NCI-H1436 (cell line): ENCODE data around the gene CNTNAP5.

Experiments
- DNase-seq: peaks from one replicate; lab custom pipeline; 2025; lab: John Stamatoyannopoulos, UW

The CNTNAP5 gene

DNA sequence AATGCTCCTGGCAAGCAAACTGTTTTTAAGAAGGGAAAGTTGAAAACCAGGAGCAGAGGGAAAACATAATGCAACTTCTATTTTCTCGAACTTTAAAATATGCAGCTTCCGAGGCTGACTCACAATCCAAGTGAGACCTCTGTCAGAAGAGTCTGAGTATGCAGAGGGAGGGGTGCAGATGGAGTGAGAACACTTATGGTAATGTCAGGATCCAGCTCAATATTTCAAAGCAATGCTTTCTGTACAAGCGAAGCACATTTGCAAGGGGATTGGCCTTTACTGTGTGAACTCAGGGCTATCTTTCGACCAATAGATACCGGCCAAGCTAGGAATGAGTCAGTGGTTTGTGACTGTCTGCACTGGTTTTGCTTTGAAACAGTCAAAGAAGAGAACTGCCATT, 242.7 kb downstream of the CNTNAP5 start:
- DNase-seq, result no peak

DNA sequence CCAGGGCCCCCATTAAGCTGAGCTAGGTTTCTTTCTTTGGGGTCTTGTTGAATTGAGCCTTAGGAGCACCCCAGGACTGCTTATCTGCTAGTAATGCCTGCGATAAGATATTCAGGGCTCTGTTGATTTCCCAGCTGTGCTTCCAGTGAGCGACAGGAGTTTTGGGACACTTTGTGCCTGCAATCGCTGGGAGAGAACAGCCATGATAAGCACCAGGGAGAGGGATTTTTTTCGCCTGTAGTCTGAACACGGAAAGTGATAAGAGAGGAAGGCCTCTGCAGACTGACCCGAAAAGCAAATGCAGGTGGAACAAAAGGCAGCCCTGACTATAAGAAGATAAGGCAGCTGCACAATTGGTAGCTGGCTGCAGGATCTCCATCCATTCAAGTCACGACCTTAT, 244.3 kb downstream of the CNTNAP5 start:
- no peak for DNase-seq

DNA sequence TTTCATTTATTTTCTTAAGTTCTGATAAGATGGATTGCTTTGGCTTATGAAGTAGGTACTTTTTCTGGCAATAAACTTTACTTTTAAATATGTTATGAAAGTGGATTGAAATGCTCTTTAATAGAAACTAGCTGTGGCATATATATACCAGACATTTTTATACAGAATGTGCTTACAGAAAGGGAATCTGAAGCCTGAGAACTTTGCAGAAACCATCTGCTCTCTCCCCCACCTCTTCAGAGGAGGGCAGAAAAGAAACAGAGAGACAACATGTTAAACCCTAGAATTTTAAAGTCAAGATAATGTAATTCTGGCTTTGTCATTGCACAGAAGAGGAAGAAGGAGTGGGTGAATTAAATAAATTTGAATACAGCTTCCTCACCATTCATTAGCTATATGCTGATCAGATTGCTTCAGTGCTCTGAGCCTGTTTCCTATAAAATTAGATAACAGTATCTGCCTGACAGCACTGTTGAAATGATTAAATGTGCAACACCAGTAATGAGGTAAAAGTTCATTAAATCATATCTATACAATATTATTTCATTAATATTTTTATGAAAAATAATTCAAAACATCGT, 247.3 kb downstream of the CNTNAP5 start:
- no peak for DNase-seq

DNA sequence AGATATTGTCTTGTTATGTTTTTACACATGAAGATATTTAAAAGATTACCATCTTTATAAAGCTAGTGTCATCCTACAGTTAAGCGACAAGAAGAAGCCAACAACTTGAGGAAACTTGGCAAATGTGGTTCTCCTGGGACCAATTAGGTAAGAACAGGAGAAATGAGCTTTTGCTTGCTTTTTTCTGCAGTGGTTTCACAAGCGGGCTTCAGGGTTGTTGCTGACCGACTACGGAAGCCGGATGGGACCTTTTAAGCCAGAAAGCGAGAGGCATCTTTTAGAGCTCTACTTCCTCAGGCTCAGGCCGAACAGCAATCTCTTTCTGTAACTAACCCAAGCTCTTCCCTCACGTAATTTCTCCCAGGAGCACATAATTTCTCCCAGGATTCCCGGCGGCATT, 256.5 kb downstream of the CNTNAP5 start:
- no peak for DNase-seq

DNA sequence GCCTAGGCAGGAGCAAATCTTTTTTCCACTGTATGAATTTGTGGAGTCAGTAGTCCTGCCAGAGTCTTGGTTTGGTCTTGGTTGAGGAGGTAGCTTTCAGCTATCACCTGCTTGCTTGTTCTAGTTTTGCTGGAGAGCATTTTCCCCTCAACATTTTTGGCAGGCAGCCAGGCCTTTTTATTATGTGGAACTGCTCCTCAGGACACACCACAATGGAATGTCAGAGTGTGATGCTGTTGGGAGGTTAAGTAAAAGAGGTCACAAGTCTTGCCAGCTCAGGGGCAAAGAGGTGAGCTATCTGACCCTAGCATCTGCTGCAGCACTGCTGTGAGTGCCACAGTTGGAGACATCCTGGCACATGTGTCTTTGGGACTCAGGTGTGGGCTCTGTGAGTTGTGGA, 258.0 kb downstream of the CNTNAP5 start:
- no peak for DNase-seq

DNA sequence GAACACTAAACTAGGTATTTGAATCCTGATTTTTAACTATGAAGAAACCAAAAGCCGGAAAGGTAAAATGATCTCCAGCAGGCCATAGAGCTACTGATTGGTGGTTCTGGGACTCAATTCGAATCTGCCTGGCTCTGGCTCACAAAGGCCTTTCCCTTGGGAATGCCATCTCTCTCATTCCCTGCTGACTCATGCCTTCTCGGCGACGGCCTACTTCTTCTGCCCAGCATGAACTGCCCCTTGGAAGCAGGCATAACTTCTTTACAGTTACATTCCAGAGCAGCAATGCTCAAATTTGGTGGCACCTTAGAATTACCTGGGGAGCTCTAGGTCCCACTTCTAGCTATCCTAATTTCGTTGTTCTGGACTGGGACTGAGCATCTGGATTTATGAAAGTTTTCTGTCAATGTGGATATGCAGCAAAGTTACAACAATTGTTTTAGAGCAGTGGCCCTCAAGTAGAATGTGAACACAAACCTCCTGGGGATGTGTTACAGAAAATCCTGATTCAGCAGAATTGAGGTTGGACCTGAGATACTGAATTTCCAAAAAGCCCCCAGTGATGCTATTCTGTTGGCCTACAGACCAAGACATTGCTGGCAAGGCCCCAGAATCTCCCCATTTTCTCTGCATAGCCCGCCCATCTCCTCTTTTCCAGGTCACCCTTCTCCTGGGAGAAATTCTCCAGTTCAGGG, 261.1 kb downstream of the CNTNAP5 start:
- no peak for DNase-seq

DNA sequence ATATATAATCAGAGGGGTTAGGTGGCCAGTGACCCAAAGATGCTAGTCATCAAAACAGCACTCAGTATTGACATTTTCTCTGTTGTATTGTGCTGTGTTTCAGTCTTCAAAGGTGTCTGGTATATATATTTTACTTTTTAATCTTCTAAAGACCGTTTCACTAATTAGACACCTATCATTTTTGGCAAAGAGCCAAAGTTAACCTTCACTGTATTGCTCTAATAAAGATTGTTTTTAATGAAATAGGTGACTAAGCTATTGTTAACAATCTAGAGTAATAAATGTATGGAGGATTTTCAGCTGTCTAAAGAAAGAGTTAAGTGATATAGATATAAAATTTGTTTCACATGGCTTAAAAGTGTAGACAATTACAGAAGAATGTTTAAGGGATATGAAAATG, 264.0 kb downstream of the CNTNAP5 start:
- no peak for DNase-seq

- DNase-seq, result no peak
Measured at GRCh38 chr2:124289615-124290014, 264.5 kb downstream of the CNTNAP5 start.

GRCh38 chr2:124296470-124296869, 271.4 kb downstream of the CNTNAP5 start:
- no peak for DNase-seq

- no peak for DNase-seq
Measured at GRCh38 chr2:124301915-124302314, 276.8 kb downstream of the CNTNAP5 start.

- DNase-seq, result no peak
Measured at GRCh38 chr2:124308319-124309062, 283.4 kb downstream of the CNTNAP5 start.

DNA sequence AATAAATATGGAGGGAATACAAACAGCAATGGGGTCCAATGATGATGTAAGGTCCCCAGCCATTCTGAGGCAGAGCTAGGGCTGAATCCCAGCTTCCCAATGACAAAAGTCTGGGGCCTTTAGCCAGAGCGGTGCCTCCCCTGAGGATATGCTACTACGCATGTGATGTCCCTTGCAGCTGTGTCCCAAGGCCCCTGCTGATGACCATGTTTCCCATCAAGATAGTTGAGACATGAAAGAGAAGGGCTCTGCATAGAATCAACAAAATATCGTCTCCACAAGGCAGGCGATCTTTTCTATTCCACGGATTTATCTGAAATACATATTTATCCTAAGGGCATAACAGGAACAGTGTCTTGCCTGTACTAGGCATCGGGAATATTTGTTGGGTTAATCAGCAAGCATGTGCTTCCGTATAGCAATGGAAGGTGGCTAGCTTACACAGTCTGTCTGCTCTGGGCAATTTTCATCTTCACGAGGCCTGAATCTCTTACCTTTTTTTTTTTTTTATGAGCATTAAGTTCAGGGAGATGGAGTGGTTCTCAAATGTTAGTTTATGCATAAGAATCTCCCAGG, 284.6 kb downstream of the CNTNAP5 start:
- no peak for DNase-seq

- DNase-seq, result no peak
Measured at GRCh38 chr2:124310671-124311070, 285.6 kb downstream of the CNTNAP5 start.

DNA sequence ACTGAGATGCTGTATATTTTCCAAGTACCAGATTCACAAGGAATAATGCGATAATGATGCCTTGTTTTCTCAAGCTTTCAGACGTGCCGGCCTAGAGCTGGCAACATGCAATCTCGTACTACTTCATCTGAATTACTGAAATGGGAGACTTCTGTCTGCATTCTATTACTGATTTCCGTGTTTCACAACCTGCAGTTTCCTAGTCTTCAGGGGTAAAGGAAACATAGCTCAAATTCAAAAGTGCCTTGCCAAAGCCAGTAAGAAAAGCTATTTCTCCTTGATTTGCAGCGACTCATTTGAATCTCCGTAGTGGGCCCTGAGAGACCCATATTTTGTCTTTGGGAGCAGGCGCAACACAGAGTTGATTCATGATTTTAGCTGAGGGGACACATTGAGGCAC, 289.0 kb downstream of the CNTNAP5 start:
- DNase-seq, result no peak

- DNase-seq, result no peak
Measured at GRCh38 chr2:124315221-124315880, 290.3 kb downstream of the CNTNAP5 start.

DNA sequence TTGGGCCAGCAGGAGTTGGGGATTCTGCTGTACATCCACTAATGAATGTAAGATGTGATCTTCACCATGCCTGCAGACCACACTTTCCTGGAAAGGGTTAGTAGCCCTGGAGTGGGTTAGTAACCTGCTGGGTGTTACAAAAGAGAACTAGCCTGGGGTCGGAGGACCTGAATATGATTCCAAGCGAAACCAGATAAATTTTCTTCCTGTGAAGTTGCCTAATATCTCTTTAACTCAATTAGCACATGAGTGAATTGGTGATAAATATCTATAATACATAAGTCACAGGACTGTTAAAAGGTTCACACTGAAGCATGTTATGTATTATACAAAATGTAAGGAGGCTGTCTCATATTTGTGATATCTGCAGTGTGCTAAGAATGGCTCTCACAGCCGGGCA, 291.0 kb downstream of the CNTNAP5 start:
- DNase-seq, result no peak

GRCh38 chr2:124316881-124317605, 292.0 kb downstream of the CNTNAP5 start:
- no peak for DNase-seq

GRCh38 chr2:124317628-124318027, 292.5 kb downstream of the CNTNAP5 start:
- no peak for DNase-seq

GRCh38 chr2:124318913-124319312, 293.8 kb downstream of the CNTNAP5 start:
- DNase-seq, result no peak

DNA sequence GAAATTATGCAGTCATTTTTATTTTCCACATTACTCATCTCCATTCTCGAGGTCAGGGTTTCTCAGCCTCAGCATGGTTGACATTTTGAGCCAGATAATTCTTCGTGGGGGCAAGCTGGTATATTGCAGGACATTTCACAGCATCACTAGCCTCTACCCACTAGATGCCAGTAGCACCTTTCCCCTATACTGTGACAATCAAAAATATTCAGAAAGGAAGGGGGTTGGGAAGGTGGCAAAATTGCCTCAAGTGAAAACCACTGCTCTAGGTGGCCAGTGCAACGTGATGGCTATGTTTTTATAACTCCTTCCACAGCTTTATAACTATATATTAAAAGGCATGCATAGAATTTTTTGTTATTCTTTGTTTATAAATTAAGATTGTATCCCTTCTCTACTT, 294.5 kb downstream of the CNTNAP5 start:
- DNase-seq, result no peak

- DNase-seq, result no peak
Measured at GRCh38 chr2:124320051-124320688, 295.1 kb downstream of the CNTNAP5 start.
